Esophagus squamous epithelium (tissue), 5 donors: ENCODE data around the gene PHYKPL. TPM values are rescaled to one million over a fixed set of nuclear protein-coding genes. Genes with fewer than 3 reads are reported as not detected.
A peak's percentile ranks its signal among the peaks of the same experiment; 100 is the strongest.

Experiments used
- DNase-seq: peaks from one replicate; lab custom pipeline; 2025; lab: John Stamatoyannopoulos, UW
- H3K27ac ChIP-seq, 4 donors: fragments of 200-600 bp; sonication (generic); one replicate each; pipeline ENCODE4 v1.5.1; 2016 to 2019; ENCODE audit warnings: mild to moderate bottlenecking in 1 of 4
- H3K27me3 ChIP-seq, 4 donors: fragments of 200-600 bp; sonication (generic); 1 replicate in 3 of 4; 2 replicates in 1 of 4; pipeline versions ENCODE4 v1.5.1 to v1.6.0; 2017 to 2021; ENCODE audit warnings: antibody characterized with exemption in 1 of 4
- H3K36me3 ChIP-seq, 3 donors: fragments of 200-600 bp; sonication (generic); one replicate each; pipeline ENCODE4 v1.5.1; 2016 to 2019
- H3K4me1 ChIP-seq, 3 donors: fragments of 200-600 bp; sonication (generic); one replicate each; pipeline ENCODE4 v1.5.1; 2017 to 2019
- H3K4me3 ChIP-seq, 4 donors: fragments of 200-600 bp; sonication (generic); 1 replicate in 3 of 4; 2 replicates in 1 of 4; pipeline ENCODE4 v1.5.1; 2016 to 2019; ENCODE audit warnings: mild to moderate bottlenecking in 2 of 4, moderate library complexity in 1 of 4
- H3K9me3 ChIP-seq, 3 donors: fragments of 200-600 bp; sonication (generic); one replicate each; pipeline ENCODE4 v1.5.1; 2016 to 2019
- CTCF ChIP-seq, 6 experiments: fragments of 450-650 bp in 4 of 6; fragments of 200-600 bp in 2 of 6; sonication (generic) in 2 of 6; IDR thresholded peaks; one replicate each; pipeline ENCODE4 v1.5.1; 2016 to 2019; ENCODE audit warnings: antibody characterized with exemption in 6 of 6, mild to moderate bottlenecking in 4 of 6, moderate library complexity in 4 of 6
- POLR2A ChIP-seq, 4 donors: fragments of 450-650 bp; IDR thresholded peaks; one replicate each; pipeline ENCODE4 v1.6.1; 2017; ENCODE audit warnings: antibody characterized with exemption in 4 of 4, mild to moderate bottlenecking in 4 of 4, moderate library complexity in 3 of 4
- WGBS, 2 donors: methylation state at CpG; one replicate each; pipeline ENCODE4 v1.1.5; 2018; 5-methylcytosine and 5-hydroxymethylcytosine counted together
- intact Hi-C: fragments of 100-400 bp; cut with DNase I; formaldehyde crosslinking; loops from one replicate; pipeline ENCODE4 v1.15.0; 2022
- total RNA-seq, 4 donors: library from RNA; depleted of rRNA; stranded (reverse); fragments of >200 nt; gene quantifications; one replicate each; pipeline ENCODE4 v1.1.0, GENCODE V29; 2016
- donor health status: DM: yes; HTN: yes; CAD: no.

The PHYKPL gene
- total RNA-seq, result 10 to 100 TPM; 15.8 to 57.4 (median 21.9) TPM

GRCh38 chr5:178232124-178232919 is at the start of gene PHYKPL:
PHYKPL (minus strand) TSS chr5:178232802; CDS start chr5:178232550, 252 bp downstream.
- no CpG with 5 or more reads among the region's 102 CpGs for WGBS, 2 donors
- Histone ChIP-seq H3K9me3 (no peaks in the 10 kb centered on the region), H3K36me3 (peaks cover 7 to 42% (median 12%) of the 10 kb centered on the region in 3 donors), H3K4me3 (peak within 1 kb of the TSS; percentile 62 to 91 (median 70)), H3K27ac (peak within 1 kb of the TSS; percentile 88 to 98 (median 92)), H3K27me3 (no peaks in the 10 kb centered on the region), H3K4me1 (peaks cover 13 to 76% (median 51%) of the 10 kb centered on the region in 3 donors)
- DNase-seq, result no peak
- intact Hi-C loops, result no loop called here
- TF ChIP-seq CTCF (IDR thresholded peaks at IDR 0.05) (no peak), POLR2A (IDR thresholded peaks at IDR 0.05) (peak in 2 of 4 donors; percentile 54 to 63)

- peaks cover 0 to 94% (median 0%) of the 10 kb centered on the region in 4 donors for H3K27me3 ChIP-seq
- H3K4me1 ChIP-seq, result peaks cover 0 to 21% (median 7%) of the 10 kb centered on the region in 3 donors
- intact Hi-C loops, result loop anchor here (10.0 kb wide), 2 partner anchors 272 to 302 kb away; no protein-coding TSS in a partner anchor
- DNase-seq, result no peak
- no peak overlapping the region for H3K4me3 ChIP-seq
- no peak overlapping the region for H3K27ac ChIP-seq
- no peak for TF ChIP-seq CTCF (IDR thresholded peaks at IDR 0.05)
- 88 to 89% methylated on average over 3 to 4 of the region's 4 CpGs for WGBS, 2 donors
- no peaks in the 10 kb centered on the region for H3K36me3 ChIP-seq
- peaks cover 0 to 10% (median 10%) of the 10 kb centered on the region in 3 donors for H3K9me3 ChIP-seq
Observed at GRCh38 chr5:178282391-178282790, 49.8 kb upstream of the PHYKPL start.

- Histone ChIP-seq H3K4me1 (peaks cover 0 to 12% (median 7%) of the 10 kb centered on the region in 3 donors), H3K9me3 (peaks cover 0 to 13% (median 11%) of the 10 kb centered on the region in 3 donors), H3K27ac (no peak overlapping the region), H3K27me3 (peaks cover 0 to 94% (median 0%) of the 10 kb centered on the region in 4 donors), H3K36me3 (no peaks in the 10 kb centered on the region), H3K4me3 (no peak overlapping the region)
- WGBS, 2 donors, result 83 to 86% methylated on average over 13 to 17 of the region's 19 CpGs
- intact Hi-C loops, result loop anchor here (10.0 kb wide), 2 partner anchors 273 to 303 kb away; no protein-coding TSS in a partner anchor
- TF ChIP-seq CTCF (IDR thresholded peaks at IDR 0.05), result no peak
- no peak for DNase-seq
Observed at GRCh38 chr5:178281331-178281730, 48.7 kb upstream of the PHYKPL start.

GRCh38 chr5:178280631-178281030 is 48.0 kb upstream of the PHYKPL start:
- intact Hi-C loops, result loop anchor here (10.0 kb wide), 2 partner anchors 274 to 304 kb away; no protein-coding TSS in a partner anchor
- 88% methylated on average over 8 of the region's 9 CpGs; no CpG with 5 or more reads in 1 of the 2 donors for WGBS, 2 donors
- DNase-seq, result no peak
- no peak for TF ChIP-seq POLR2A (IDR thresholded peaks at IDR 0.05)
- no peak for TF ChIP-seq CTCF (IDR thresholded peaks at IDR 0.05)
- no peak overlapping the region for H3K4me3 ChIP-seq
- peaks cover 0 to 19% (median 18%) of the 10 kb centered on the region in 3 donors for H3K9me3 ChIP-seq
- H3K27me3 ChIP-seq, result peaks cover 0 to 94% (median 0%) of the 10 kb centered on the region in 4 donors
- H3K4me1 ChIP-seq, result peaks cover 0 to 12% (median 7%) of the 10 kb centered on the region in 3 donors
- H3K36me3 ChIP-seq, result no peaks in the 10 kb centered on the region
- no peak overlapping the region for H3K27ac ChIP-seq
